Endothelial cell of umbilical vein (primary cell): ENCODE data around the gene D2HGDH. TPM values are rescaled to one million over a fixed set of nuclear protein-coding genes. Genes with fewer than 3 reads are reported as not detected.

Experiments
- BruUV-seq: library from RNA; stranded (reverse); fragments of 400-500 nt; replicated peaks from 2 replicates; lab custom pipeline; 2021; lab: Mats Ljungman, UMichigan
- CTCF ChIA-PET: fragments of 300-600, 350-600 bp; sonication (Branson Sonifier 250); formaldehyde crosslinking; loops from one replicate; lab custom pipeline; 2021; ENCODE audit warnings: antibody characterized with exemption, inconsistent platforms; lab: Charles Lee
- POLR2A ChIA-PET: fragments of 300-600, 350-600 bp; sonication (Branson Sonifier 250); formaldehyde crosslinking; loops from one replicate; lab custom pipeline; 2021; ENCODE audit warnings: antibody characterized with exemption, inconsistent platforms; lab: Charles Lee
- DNase-seq: peaks from one replicate; pipeline ENCODE4 v3.0.0-alpha.2; 2011; ENCODE audit warnings: low read depth, low spot score
- FAIRE-seq: peaks from 2 replicates; lab custom pipeline; 2011; peaks lifted over from hg19 to GRCh38; lab: Jason Lieb, UNC
- H2AFZ ChIP-seq: 2 replicates; pipeline ENCODE4 v1.6.0; 2012; ENCODE audit warnings: low read depth, low read length, control low read depth, inconsistent platforms
- H3K27ac ChIP-seq: 2 replicates; pipeline ENCODE4 v1.5.1; 2011; ENCODE audit warnings: low read depth, mild to moderate bottlenecking, control low read depth, low read length, moderate library complexity; ENCODE audit not compliant: insufficient read depth
- H3K27me3 ChIP-seq, 2 experiments: 2 replicates each; pipeline versions ENCODE4 v1.6.0 to v1.6.1; 2011; ENCODE audit warnings: low read length in 2 of 2, mixed read lengths in 1 of 2; ENCODE audit not compliant: control insufficient read depth in 2 of 2, insufficient read depth in 2 of 2
- H3K36me3 ChIP-seq, 2 experiments: 2 replicates in 1 of 2; 3 replicates in 1 of 2; pipeline ENCODE4 v1.5.1; 2011; ENCODE audit warnings: low read length in 2 of 2, mild to moderate bottlenecking in 1 of 2, moderate library complexity in 1 of 2; ENCODE audit not compliant: control insufficient read depth in 2 of 2, insufficient read depth in 2 of 2; ENCODE audit errors: extremely low read depth in 1 of 2
- H3K4me1 ChIP-seq: 3 replicates; pipeline ENCODE4 v1.5.1; 2011; ENCODE audit warnings: mild to moderate bottlenecking, low read length; ENCODE audit not compliant: control insufficient read depth, insufficient read depth; ENCODE audit errors: extremely low read depth
- H3K4me2 ChIP-seq: 2 replicates; pipeline ENCODE4 v1.6.1; 2011; ENCODE audit warnings: low read length, control low read depth, mixed read lengths; ENCODE audit not compliant: insufficient read depth
- H3K4me3 ChIP-seq, 3 experiments: fragments of 200-600 bp in 1 of 3; sonication (generic), shearing (Covaris generic) in 1 of 3; replicated peaks in 1 of 3; 2 replicates each; pipeline ENCODE4 v1.5.1; 2011 to 2016; ENCODE audit warnings: control low read depth in 3 of 3, low read length in 3 of 3, mild to moderate bottlenecking in 2 of 3, inconsistent platforms in 1 of 3, low read depth in 1 of 3, moderate library complexity in 1 of 3; ENCODE audit not compliant: insufficient read depth in 1 of 3
- H3K79me2 ChIP-seq: 2 replicates; pipeline ENCODE4 v1.6.0; 2012; ENCODE audit warnings: low read length, inconsistent platforms; ENCODE audit not compliant: control insufficient read depth, insufficient read depth
- H3K9ac ChIP-seq: replicated peaks from 2 replicates; pipeline ENCODE3; 2011; ENCODE audit warnings: low read length, control low read depth; ENCODE audit not compliant: insufficient read depth; ENCODE audit errors: extremely low read depth
- H3K9me1 ChIP-seq: replicated peaks from 3 replicates; pipeline ENCODE4 v1.6.0; 2011; ENCODE audit warnings: mild to moderate bottlenecking, low read length; ENCODE audit not compliant: control insufficient read depth, insufficient read depth; ENCODE audit errors: extremely low read depth
- H3K9me3 ChIP-seq: replicated peaks from 2 replicates; pipeline ENCODE4 v1.5.1; 2012; ENCODE audit warnings: low read length, inconsistent platforms; ENCODE audit not compliant: control insufficient read depth, insufficient read depth
- H4K20me1 ChIP-seq: replicated peaks from 2 replicates; pipeline ENCODE3; 2011; ENCODE audit warnings: mild to moderate bottlenecking, low read length; ENCODE audit not compliant: control insufficient read depth, insufficient read depth; ENCODE audit errors: extremely low read depth
- CTCF ChIP-seq, 2 donors: IDR thresholded peaks; 1 replicate in 1 of 2; 2 replicates in 1 of 2; pipeline ENCODE4 v1.5.1; 2011; ENCODE audit warnings: low read length in 2 of 2, mild to moderate bottlenecking in 2 of 2, moderate library complexity in 2 of 2, control low read depth in 1 of 2, inconsistent platforms in 1 of 2, low read depth in 1 of 2; ENCODE audit not compliant: insufficient read depth in 1 of 2; ENCODE audit errors: extremely low read depth in 1 of 2
- EZH2 ChIP-seq: IDR thresholded peaks from 2 replicates; pipeline ENCODE4 v1.6.1; 2012; ENCODE audit warnings: borderline replicate concordance, low read depth, mild to moderate bottlenecking, moderate library complexity, low read length, inconsistent platforms; ENCODE audit not compliant: severe bottlenecking
- FOS ChIP-seq: IDR thresholded peaks from 2 replicates; pipeline ENCODE4 v1.6.1; 2011; ENCODE audit warnings: mild to moderate bottlenecking, low read length, moderate library complexity, borderline replicate concordance; ENCODE audit not compliant: insufficient read depth
- GATA2 ChIP-seq: IDR thresholded peaks from 2 replicates; pipeline ENCODE4 v1.7.0; 2011; ENCODE audit warnings: low read depth, mild to moderate bottlenecking, moderate library complexity, mixed read lengths, low read length; ENCODE audit not compliant: insufficient read length, insufficient read depth
- JUN ChIP-seq: IDR thresholded peaks from 2 replicates; pipeline ENCODE4 v1.6.1; 2011; ENCODE audit warnings: borderline replicate concordance, low read depth; ENCODE audit not compliant: insufficient read length, insufficient read depth
- MAX ChIP-seq: IDR thresholded peaks from 2 replicates; pipeline ENCODE4 v1.6.1; 2011; ENCODE audit not compliant: insufficient read depth, insufficient read length
- MYC ChIP-seq: IDR thresholded peaks from one replicate; pipeline ENCODE4 v1.6.1; 2011; ENCODE audit warnings: mild to moderate bottlenecking, low read depth, low read length
- POLR2A ChIP-seq: IDR thresholded peaks from 2 replicates; pipeline ENCODE4 v1.6.1; 2012; ENCODE audit warnings: low read depth, mild to moderate bottlenecking, control low read depth, low read length
- POLR2AphosphoS5 ChIP-seq: IDR thresholded peaks from 2 replicates; pipeline ENCODE4 v1.6.1; 2012; ENCODE audit warnings: low read depth, mild to moderate bottlenecking, control low read depth, low read length, moderate library complexity; ENCODE audit not compliant: insufficient read depth
- dilution Hi-C: fragments of 300-500 bp; cut with MboI; formaldehyde crosslinking; loops from one replicate; pipeline ENCODE4 v1.15.0; 2019; ENCODE audit warnings: low sequenced_read_pairs; ENCODE audit not compliant: extremely low pct_ligation_motif_present
- intact Hi-C: fragments of 100-400 bp; cut with micrococcal nuclease; formaldehyde crosslinking; loops from one replicate; pipeline ENCODE4 v1.10.0; 2022
- polyA plus RNA-seq, 4 experiments: library from polyadenylated mRNA; depleted of rRNA in 3 of 4; stranded (reverse) in 3 of 4; unstranded in 1 of 4; fragments of >200 nt; gene quantifications; 2 replicates each; pipeline versions ENCODE4 v1.2.1 to v1.2.3, GENCODE V29; 2011 to 2012; ENCODE audit warnings: missing spikeins in 1 of 4
- total RNA-seq: library from RNA; stranded (reverse); gene quantifications from 2 replicates; pipeline ENCODE4 v1.2.3, GENCODE V29; 2021

Gene D2HGDH
- total and polyA plus RNA-seq, 2 donors (not counting 3 experiments of a cell fraction or from before 2014, with no cell fraction given) = 22.3 TPM

- DNase-seq = no peak
- Histone ChIP-seq H3K4me1 (peaks cover 2% of the 10 kb centered on the region), H3K9me1 (no peaks in the 10 kb centered on the region), H3K9ac (no peak overlapping the region), H3K79me2 (no peaks in the 10 kb centered on the region), H3K36me3 (peaks cover 0 to 2% of the 10 kb centered on the region in 2 experiments), H3K27ac (no peak overlapping the region), H3K4me2 (no peak overlapping the region), H4K20me1 (no peaks in the 10 kb centered on the region), H3K27me3 (no peaks in the 10 kb centered on the region), H2AFZ (no peak overlapping the region), H3K9me3 (no peaks in the 10 kb centered on the region), H3K4me3 (no peak overlapping the region)
- BruUV-seq = no TSS peak
- intact Hi-C loops (no loop called here), dilution Hi-C loops (no loop called here)
- ChIA-PET POLR2A (no interaction called here), CTCF (no interaction called here)
- no peak for TF ChIP-seq FOS
- no peak for TF ChIP-seq JUN
- no peak for TF ChIP-seq MAX
- no peak for TF ChIP-seq POLR2AphosphoS5
- TF ChIP-seq MYC = no peak
- TF ChIP-seq EZH2 = no peak
- TF ChIP-seq GATA2 = no peak
- no peak for TF ChIP-seq POLR2A
- TF ChIP-seq CTCF (IDR thresholded peaks at IDR 0.05; ENCODE audit: extremely low read depth in 1 of 2, insufficient read depth in 1 of 2, low read depth in 1 of 2, low read length in 2 of 2) = no peak
- no peak for FAIRE-seq
Observed at GRCh38 chr2:241768251-241768711, 33.9 kb downstream of the D2HGDH start.
